SK-N-SH treated with all-trans-retinoic acid at 6 μM for 48 hours (cell line): ENCODE results near the gene RB1.

ENCODE experiments used
- ARNTL ChIP-seq: fragments of 450-650 bp; formaldehyde crosslinking; IDR thresholded peaks from 2 replicates; pipeline ENCODE4 v1.5.0; 2020; ENCODE audit warnings: low read depth, mild to moderate bottlenecking, moderate library complexity, borderline replicate concordance
- PPARA ChIP-seq: fragments of 250-450 bp; sonication (Bioruptor Pico); IDR thresholded peaks from 2 replicates; pipeline ENCODE4 v1.5.0; 2020; ENCODE audit warnings: mild to moderate bottlenecking, borderline replicate concordance
- RARB ChIP-seq: fragments of 250-450 bp; sonication (Bioruptor Pico); IDR thresholded peaks from 2 replicates; pipeline ENCODE4 v1.8.0; 2021; ENCODE audit warnings: mild to moderate bottlenecking, moderate library complexity
- TCF4 ChIP-seq: fragments of 250-450 bp; sonication (Bioruptor Pico); IDR thresholded peaks from 2 replicates; pipeline ENCODE4 v1.8.0; 2021; ENCODE audit warnings: mild to moderate bottlenecking, moderate library complexity, borderline replicate concordance
- ZFP3 ChIP-seq: fragments of 250-450 bp; sonication (Bioruptor Pico); IDR thresholded peaks from 2 replicates; pipeline ENCODE4 v1.5.0; 2020; ENCODE audit warnings: mild to moderate bottlenecking, moderate library complexity
- ZFP30 ChIP-seq: fragments of 450-650 bp; formaldehyde crosslinking; IDR thresholded peaks from 2 replicates; pipeline ENCODE4 v1.5.0; 2022; ENCODE audit warnings: mild to moderate bottlenecking, moderate library complexity
- ZNF70 ChIP-seq: fragments of 450-650 bp; formaldehyde crosslinking; IDR thresholded peaks from 2 replicates; pipeline ENCODE4 v1.5.0; 2020; ENCODE audit warnings: mild to moderate bottlenecking, moderate library complexity
- ZNF8 ChIP-seq: fragments of 450-650 bp; formaldehyde crosslinking; IDR thresholded peaks from 2 replicates; pipeline ENCODE4 v1.5.0; 2020; ENCODE audit warnings: mild to moderate bottlenecking, moderate library complexity
- TF ChIP-seq, protein P1 (sequence below): fragments of 250-450 bp; sonication (Bioruptor Pico); IDR thresholded peaks from 2 replicates; pipeline ENCODE4 v1.8.0; 2020; ENCODE audit warnings: mild to moderate bottlenecking, moderate library complexity, borderline replicate concordance

DNA sequence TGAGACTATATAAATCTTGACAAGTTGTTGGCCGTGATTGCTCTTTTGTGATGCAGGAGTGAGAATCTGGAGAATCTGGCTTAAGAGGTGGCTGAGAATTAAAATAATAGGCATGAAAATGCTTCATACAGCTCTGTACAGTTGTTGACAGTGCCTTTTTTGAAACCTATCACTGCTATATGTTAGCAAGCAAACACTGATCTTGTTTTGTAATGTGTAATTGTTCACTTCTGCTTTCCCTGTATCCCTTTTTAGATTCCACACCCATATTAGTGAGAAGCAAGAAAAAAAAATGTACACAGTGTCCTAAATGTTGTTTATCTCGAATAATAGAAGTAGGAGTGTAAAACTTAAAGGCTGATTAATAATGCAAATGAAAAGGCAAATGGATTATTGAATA lies 39.5 kb upstream of the RB1 start:
- TF ChIP-seq ZNF70 (CRISPR knock-in tag) (no peak), ZFP3 (CRISPR knock-in tag) (no peak), ZFP30 (CRISPR knock-in tag) (no peak), TCF4 (CRISPR knock-in tag) (no peak), ZNF8 (CRISPR knock-in tag) (no peak), ARNTL (no peak), RARB (CRISPR knock-in tag) (no peak), PPARA (CRISPR knock-in tag) (no peak)
- TF ChIP-seq, protein P1, sequence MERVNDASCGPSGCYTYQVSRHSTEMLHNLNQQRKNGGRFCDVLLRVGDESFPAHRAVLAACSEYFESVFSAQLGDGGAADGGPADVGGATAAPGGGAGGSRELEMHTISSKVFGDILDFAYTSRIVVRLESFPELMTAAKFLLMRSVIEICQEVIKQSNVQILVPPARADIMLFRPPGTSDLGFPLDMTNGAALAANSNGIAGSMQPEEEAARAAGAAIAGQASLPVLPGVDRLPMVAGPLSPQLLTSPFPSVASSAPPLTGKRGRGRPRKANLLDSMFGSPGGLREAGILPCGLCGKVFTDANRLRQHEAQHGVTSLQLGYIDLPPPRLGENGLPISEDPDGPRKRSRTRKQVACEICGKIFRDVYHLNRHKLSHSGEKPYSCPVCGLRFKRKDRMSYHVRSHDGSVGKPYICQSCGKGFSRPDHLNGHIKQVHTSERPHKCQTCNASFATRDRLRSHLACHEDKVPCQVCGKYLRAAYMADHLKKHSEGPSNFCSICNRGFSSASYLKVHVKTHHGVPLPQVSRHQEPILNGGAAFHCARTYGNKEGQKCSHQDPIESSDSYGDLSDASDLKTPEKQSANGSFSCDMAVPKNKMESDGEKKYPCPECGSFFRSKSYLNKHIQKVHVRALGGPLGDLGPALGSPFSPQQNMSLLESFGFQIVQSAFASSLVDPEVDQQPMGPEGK (CRISPR knock-in tag), result no peak
